Uterus (tissue), 4 donors: ENCODE results near the gene CFAP77. TPM values are rescaled to one million over a fixed set of nuclear protein-coding genes. Genes with fewer than 3 reads are reported as not detected.

Experiments used
- DNase-seq, 2 donors: peaks; one replicate each; pipeline ENCODE4 v3.0.0-alpha.2; 2019 to 2020
- H3K27ac ChIP-seq, 2 donors: fragments of 200-600 bp; sonication (generic); 1 replicate in 1 of 2; 2 replicates in 1 of 2; pipeline ENCODE4 v1.5.1; 2016 to 2018
- H3K27me3 ChIP-seq, 2 donors: fragments of 200-600 bp; sonication (generic); one replicate each; pipeline ENCODE4 v1.5.1; 2018 to 2019; ENCODE audit warnings: control low read depth in 1 of 2
- H3K36me3 ChIP-seq, 2 donors: fragments of 200-600 bp; sonication (generic); one replicate each; pipeline ENCODE4 v1.5.1; 2019; ENCODE audit warnings: control low read depth in 1 of 2
- H3K4me1 ChIP-seq, 2 donors: fragments of 200-600 bp; sonication (generic); one replicate each; pipeline ENCODE4 v1.5.1; 2018 to 2019; ENCODE audit warnings: control low read depth in 1 of 2
- H3K4me3 ChIP-seq, 2 donors: fragments of 200-600 bp; sonication (generic); 1 replicate in 1 of 2; 2 replicates in 1 of 2; pipeline ENCODE4 v1.5.1; 2018 to 2019; ENCODE audit warnings: mild to moderate bottlenecking in 1 of 2
- H3K9me3 ChIP-seq, 2 donors: fragments of 200-600 bp; sonication (generic); one replicate each; pipeline ENCODE4 v1.5.1; 2019; ENCODE audit warnings: control low read depth in 1 of 2
- POLR2A ChIP-seq, 2 donors: fragments of 450-650 bp; IDR thresholded peaks; one replicate each; pipeline ENCODE4 v1.6.1; 2016; ENCODE audit warnings: antibody characterized with exemption in 2 of 2, mild to moderate bottlenecking in 1 of 2, moderate library complexity in 1 of 2
- intact Hi-C: fragments of 100-400 bp; cut with DNase I; formaldehyde crosslinking; loops from one replicate; pipeline ENCODE4 v1.15.1; 2023; ENCODE audit warnings: low total_unique reads
- total RNA-seq, 4 donors: library from RNA; depleted of rRNA in 3 of 4; stranded (reverse); fragments of >200 nt in 3 of 4; gene quantifications; one replicate each; pipeline versions ENCODE4 v1.1.0 to v1.2.4, GENCODE V29; 2014 to 2023
- TF ChIP-seq, protein P1 (sequence below), 4 experiments: fragments of 200-600 bp in 2 of 4; fragments of 450-650 bp in 2 of 4; sonication (generic) in 2 of 4; IDR thresholded peaks; one replicate each; pipeline ENCODE4 v1.5.1; 2016 to 2019; ENCODE audit warnings: antibody characterized with exemption in 4 of 4, mild to moderate bottlenecking in 2 of 4, moderate library complexity in 1 of 4
- donor health status: DM: yes; HTN: yes; CAD: no.

CFAP77 gene
- total RNA-seq, 4 donors from 2014 or later = 1.4 TPM; not detected in 3

DNA sequence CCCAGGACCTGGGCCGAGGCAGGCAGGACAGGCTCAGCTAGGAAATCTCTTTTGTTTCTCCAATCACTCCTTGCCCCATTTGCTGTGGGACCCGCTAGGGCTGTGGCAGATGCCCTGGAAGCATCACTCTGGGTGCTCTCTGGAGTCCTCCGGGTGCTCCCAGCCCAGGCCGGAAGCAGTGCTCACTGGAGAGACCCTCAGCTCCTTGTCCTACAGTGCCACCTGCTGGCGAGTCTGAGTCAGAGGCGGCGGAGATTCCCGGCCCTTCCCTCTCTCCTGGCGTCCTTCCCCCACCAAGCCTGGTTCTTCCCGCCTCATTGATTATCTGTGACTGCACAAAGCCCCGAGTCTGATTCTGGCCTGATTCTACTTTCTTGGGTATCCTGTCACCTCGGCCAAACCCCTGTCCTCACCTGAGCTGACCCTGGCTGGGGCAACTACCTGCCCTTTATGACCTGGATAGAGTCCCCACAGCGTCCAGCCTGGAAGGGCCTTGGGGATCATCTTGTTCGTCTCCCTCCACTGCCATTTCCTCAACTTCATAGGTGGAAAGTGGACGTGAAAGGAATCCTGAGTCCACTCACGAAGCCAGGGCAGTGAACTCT, 165.1 kb downstream of the CFAP77 start:
- intact Hi-C loops = no loop called here

DNA sequence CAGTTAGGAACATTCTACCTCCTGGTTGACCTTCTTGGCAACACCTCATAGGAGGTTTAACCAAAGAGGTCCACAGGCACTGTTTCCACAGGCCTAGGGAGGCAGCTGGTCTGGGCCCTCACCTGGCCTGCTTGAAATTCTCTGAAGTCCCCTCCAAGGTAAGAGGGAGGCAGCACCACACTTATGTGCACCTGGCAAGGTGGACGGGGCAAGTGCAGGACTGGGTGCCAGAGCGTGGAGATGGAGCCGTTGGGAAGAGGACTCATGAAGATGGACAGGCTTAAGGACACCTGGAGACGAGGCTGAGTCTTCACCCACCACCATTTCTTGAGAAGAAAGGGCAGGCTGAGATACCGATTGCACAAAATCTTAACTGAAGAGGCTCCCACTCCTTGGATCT, 165.8 kb downstream of the CFAP77 start:
- no peak for TF ChIP-seq POLR2A (IDR thresholded peaks at IDR 0.05)
- TF ChIP-seq, protein P1, sequence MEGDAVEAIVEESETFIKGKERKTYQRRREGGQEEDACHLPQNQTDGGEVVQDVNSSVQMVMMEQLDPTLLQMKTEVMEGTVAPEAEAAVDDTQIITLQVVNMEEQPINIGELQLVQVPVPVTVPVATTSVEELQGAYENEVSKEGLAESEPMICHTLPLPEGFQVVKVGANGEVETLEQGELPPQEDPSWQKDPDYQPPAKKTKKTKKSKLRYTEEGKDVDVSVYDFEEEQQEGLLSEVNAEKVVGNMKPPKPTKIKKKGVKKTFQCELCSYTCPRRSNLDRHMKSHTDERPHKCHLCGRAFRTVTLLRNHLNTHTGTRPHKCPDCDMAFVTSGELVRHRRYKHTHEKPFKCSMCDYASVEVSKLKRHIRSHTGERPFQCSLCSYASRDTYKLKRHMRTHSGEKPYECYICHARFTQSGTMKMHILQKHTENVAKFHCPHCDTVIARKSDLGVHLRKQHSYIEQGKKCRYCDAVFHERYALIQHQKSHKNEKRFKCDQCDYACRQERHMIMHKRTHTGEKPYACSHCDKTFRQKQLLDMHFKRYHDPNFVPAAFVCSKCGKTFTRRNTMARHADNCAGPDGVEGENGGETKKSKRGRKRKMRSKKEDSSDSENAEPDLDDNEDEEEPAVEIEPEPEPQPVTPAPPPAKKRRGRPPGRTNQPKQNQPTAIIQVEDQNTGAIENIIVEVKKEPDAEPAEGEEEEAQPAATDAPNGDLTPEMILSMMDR (IDR thresholded peaks at IDR 0.05) = no peak
- Histone ChIP-seq H3K9me3 (no peaks in the 10 kb centered on the region), H3K4me1 (no peaks in the 10 kb centered on the region), H3K36me3 (no peaks in the 10 kb centered on the region), H3K27me3 (peaks cover 17 to 23% of the 10 kb centered on the region in 2 donors), H3K27ac (no peak overlapping the region), H3K4me3 (no peak overlapping the region)
- intact Hi-C loops = no loop called here
- DNase-seq = no peak

More for the DNA sequence above, 165.1 kb downstream of the CFAP77 start:
- Histone ChIP-seq H3K36me3 (no peaks in the 10 kb centered on the region), H3K27ac (no peak overlapping the region), H3K4me3 (no peak overlapping the region), H3K4me1 (no peaks in the 10 kb centered on the region), H3K27me3 (peaks cover 12 to 16% of the 10 kb centered on the region in 2 donors), H3K9me3 (no peaks in the 10 kb centered on the region)
- TF ChIP-seq POLR2A (IDR thresholded peaks at IDR 0.05) = no peak
- TF ChIP-seq, protein P1 (IDR thresholded peaks at IDR 0.05) = peak; percentile 18 to 63 (median 62)
- DNase-seq = no peak

DNA sequence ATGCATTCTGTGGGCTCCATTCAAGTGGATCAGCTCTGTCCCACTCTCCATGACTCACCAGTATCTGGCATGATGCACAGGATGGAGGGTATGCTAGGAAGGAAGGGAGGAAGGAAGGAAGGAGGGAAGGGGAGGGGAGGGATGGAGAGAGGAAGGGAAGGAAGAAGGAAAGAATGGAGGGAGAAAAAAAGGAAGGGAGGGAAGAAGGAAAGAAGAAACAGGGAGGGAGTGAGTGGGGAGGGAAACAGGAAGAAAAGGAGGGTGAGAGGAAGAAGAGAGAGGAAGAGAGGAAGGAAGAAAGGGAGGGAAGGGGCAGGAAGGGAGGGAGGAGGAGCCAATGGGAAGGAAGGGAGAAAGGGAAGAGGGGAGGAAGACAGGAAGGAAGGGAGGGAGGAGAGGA, 167.1 kb downstream of the CFAP77 start:
- Histone ChIP-seq H3K9me3 (no peaks in the 10 kb centered on the region), H3K4me3 (no peak overlapping the region), H3K27ac (no peak overlapping the region), H3K27me3 (peaks cover 21 to 33% of the 10 kb centered on the region in 2 donors), H3K4me1 (no peaks in the 10 kb centered on the region), H3K36me3 (no peaks in the 10 kb centered on the region)
- TF ChIP-seq, protein P1 (IDR thresholded peaks at IDR 0.05) = no peak
- no peak for TF ChIP-seq POLR2A (IDR thresholded peaks at IDR 0.05)
- no peak for DNase-seq
- intact Hi-C loops = no loop called here

DNA sequence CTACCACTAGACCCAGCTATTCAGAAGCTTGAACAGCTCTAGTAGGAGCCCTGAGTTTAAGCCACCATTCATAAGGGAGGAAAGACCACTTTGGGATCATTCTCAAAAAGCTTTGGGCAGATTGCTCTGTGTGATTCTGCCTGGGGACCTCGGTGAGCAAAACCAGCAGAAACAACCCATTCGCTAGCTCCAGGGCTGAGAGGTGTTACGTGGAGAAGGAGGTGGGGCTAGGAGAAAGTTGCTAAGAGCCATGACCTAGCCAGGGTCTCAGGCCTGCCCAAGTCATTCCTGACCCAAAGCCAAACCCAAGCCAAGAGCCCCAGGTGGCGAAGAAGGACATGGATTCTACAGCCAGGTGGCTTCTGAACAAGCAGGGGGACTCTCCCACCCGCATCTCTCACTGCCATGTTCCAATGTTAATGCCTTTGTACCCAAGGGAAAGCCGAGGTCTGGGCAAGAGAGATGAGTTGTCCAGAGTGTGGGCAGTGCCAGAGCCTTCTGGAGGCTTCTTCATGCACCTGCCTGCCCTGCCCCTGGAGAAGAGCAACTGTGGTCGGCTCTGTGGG, 168.4 kb downstream of the CFAP77 start:
- peaks cover 29 to 41% of the 10 kb centered on the region in 2 donors for H3K27me3 ChIP-seq
- DNase-seq = no peak

DNA sequence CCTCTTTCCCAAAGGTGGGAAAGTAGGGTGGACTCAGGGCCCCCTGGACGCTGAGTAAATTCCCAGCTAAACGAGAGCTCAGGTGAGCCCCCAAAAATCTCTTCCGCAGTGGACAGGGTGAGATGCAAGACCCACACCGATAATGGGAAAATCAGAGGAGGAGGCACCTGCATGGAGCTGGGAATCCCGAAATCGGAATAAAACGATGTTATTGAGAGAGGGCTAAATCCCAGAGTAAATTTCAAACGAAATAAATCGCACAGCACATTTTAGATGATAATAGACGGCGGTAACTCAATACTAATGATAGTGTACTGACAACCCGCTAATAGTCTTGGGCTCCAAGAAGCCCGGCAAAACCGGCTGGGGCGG, 169.4 kb downstream of the CFAP77 start:
- H3K27me3 ChIP-seq = peaks cover 33 to 50% of the 10 kb centered on the region in 2 donors
- H3K4me1 ChIP-seq = no peaks in the 10 kb centered on the region
- no peak for TF ChIP-seq POLR2A (IDR thresholded peaks at IDR 0.05)
- TF ChIP-seq, protein P1 (IDR thresholded peaks at IDR 0.05) = no peak
- DNase-seq = no peak
- no peaks in the 10 kb centered on the region for H3K9me3 ChIP-seq
- no peak overlapping the region for H3K27ac ChIP-seq
- H3K4me3 ChIP-seq = no peak overlapping the region
- H3K36me3 ChIP-seq = no peaks in the 10 kb centered on the region
- intact Hi-C loops = no loop called here

More for the DNA sequence above, 168.4 kb downstream of the CFAP77 start:
- TF ChIP-seq, protein P1 (IDR thresholded peaks at IDR 0.05) = no peak
- TF ChIP-seq POLR2A (IDR thresholded peaks at IDR 0.05) = no peak
- H3K9me3 ChIP-seq = no peaks in the 10 kb centered on the region
- H3K4me3 ChIP-seq = no peak overlapping the region
- no peak overlapping the region for H3K27ac ChIP-seq
- intact Hi-C loops = no loop called here
- H3K36me3 ChIP-seq = no peaks in the 10 kb centered on the region
- no peaks in the 10 kb centered on the region for H3K4me1 ChIP-seq
